CD4-positive, alpha-beta T cell (primary cell): ENCODE data around the gene FITM2. TPM values are rescaled to one million over a fixed set of nuclear protein-coding genes. Genes with fewer than 3 reads are reported as not detected.

ENCODE experiments used
- ATAC-seq: fragments of 200-7000 bp; cut with Tn5 transposase; one replicate; pipeline ENCODE4 v1.10.0; 2022; ENCODE audit warnings: mild to moderate bottlenecking; ENCODE audit not compliant: poor library complexity
- CTCF ChIA-PET: fragments of 350-600 bp; sonication (Branson Sonifier 250); formaldehyde crosslinking; loops from one replicate; lab custom pipeline; 2021; ENCODE audit warnings: antibody characterized with exemption, inconsistent platforms; lab: Charles Lee
- POLR2A ChIA-PET: fragments of 350-600 bp; sonication (Branson Sonifier 250); formaldehyde crosslinking; loops from one replicate; lab custom pipeline; 2021; ENCODE audit warnings: antibody characterized with exemption, inconsistent platforms; lab: Charles Lee
- DNase-seq, 14 experiments: peaks; one replicate each; pipeline ENCODE4 v3.0.0-alpha.2; 2013 to 2020; ENCODE audit warnings: mixed read lengths in 2 of 14
- H3K27ac ChIP-seq, 2 donors: one replicate each; pipeline versions ENCODE4 v1.5.1 to v1.7.0; 2013; ENCODE audit warnings: low read length in 2 of 2, low read depth in 1 of 2, mild to moderate bottlenecking in 1 of 2
- H3K27me3 ChIP-seq, 2 experiments: 1 replicate in 1 of 2; 2 replicates in 1 of 2; pipeline versions ENCODE4 v1.6.1 to v1.7.0; 2013; ENCODE audit warnings: low read length in 2 of 2, control low read depth in 1 of 2, mild to moderate bottlenecking in 1 of 2, moderate library complexity in 1 of 2; ENCODE audit not compliant: insufficient read depth in 2 of 2, control insufficient read depth in 1 of 2
- H3K36me3 ChIP-seq: one replicate; pipeline ENCODE4 v1.6.1; 2013; ENCODE audit warnings: low read length, control low read depth; ENCODE audit not compliant: insufficient read depth
- H3K4me1 ChIP-seq: one replicate; pipeline ENCODE4 v1.6.1; 2013; ENCODE audit warnings: low read length, control low read depth; ENCODE audit not compliant: insufficient read depth
- H3K4me3 ChIP-seq: one replicate; pipeline ENCODE4 v1.5.1; 2013; ENCODE audit warnings: mild to moderate bottlenecking, low read length, moderate library complexity
- H3K9me3 ChIP-seq, 2 experiments: 1 replicate in 1 of 2; 2 replicates in 1 of 2; pipeline versions ENCODE4 v1.6.1 to v1.7.0; 2013; ENCODE audit warnings: low read length in 2 of 2, mild to moderate bottlenecking in 2 of 2, control low read depth in 1 of 2, moderate library complexity in 1 of 2; ENCODE audit not compliant: control insufficient read depth in 1 of 2, insufficient read depth in 1 of 2
- H3K27ac Mint-ChIP-seq: one replicate; pipeline ENCODE4 v1.8.0; 2020; ENCODE audit warnings: mixed read lengths
- H3K27me3 Mint-ChIP-seq: one replicate; pipeline ENCODE4 v1.8.0; 2021; ENCODE audit warnings: mixed read lengths
- H3K36me3 Mint-ChIP-seq: one replicate; pipeline ENCODE4 v1.8.0; 2021; ENCODE audit warnings: low read depth, mixed read lengths
- H3K4me1 Mint-ChIP-seq: one replicate; pipeline ENCODE4 v1.8.0; 2021; ENCODE audit warnings: low read depth, mixed read lengths
- H3K4me3 Mint-ChIP-seq: one replicate; pipeline ENCODE4 v1.8.0; 2020; ENCODE audit warnings: mild to moderate bottlenecking, mixed read lengths
- H3K9me3 Mint-ChIP-seq: one replicate; pipeline ENCODE4 v1.8.0; 2020; ENCODE audit warnings: mixed read lengths
- CTCF ChIP-seq: fragments of 200-600 bp; IDR thresholded peaks from one replicate; pipeline ENCODE4 v1.8.0; 2022; ENCODE audit warnings: antibody characterized with exemption, mild to moderate bottlenecking
- intact Hi-C, 2 experiments: fragments of 100-400 bp; cut with DNase I in 1 of 2; cut with micrococcal nuclease in 1 of 2; formaldehyde crosslinking; loops; one replicate each; pipeline versions ENCODE4 v1.15.1 to v1.9.0; 2023 to 2025; cut with DNase I, micrococcal nuclease
- total RNA-seq, 174 experiments: library from RNA in 2 of 174; stranded (reverse) in 2 of 174; gene quantifications; one replicate each; pipeline ENCODE4 v1.2.3 and lab custom pipeline; 2021 to 2026

Gene FITM2
- total RNA-seq, 2 experiments from 2014 or later: 3.2 to 3.4 TPM

GRCh38 chr20:44309763-44310663 is 989 bp downstream of the FITM2 start:
- peak overlapping the region; percentile 95 for H3K4me3 Mint-ChIP-seq
- H3K27ac Mint-ChIP-seq: peak overlapping the region; percentile 76
- DNase-seq: peak in 1 of 14 experiments; percentile 11
- Histone ChIP-seq H3K4me1 (peaks cover 28% of the 10 kb centered on the region), H3K27me3 (no peaks in the 10 kb centered on the region), H3K36me3 (peaks cover 8% of the 10 kb centered on the region), H3K9me3 (no peaks in the 10 kb centered on the region), H3K4me3 (peak overlapping the region; percentile 99), H3K27ac (no peak overlapping the region)
- TF ChIP-seq CTCF: no peak
- peaks cover 16% of the 10 kb centered on the region for H3K36me3 Mint-ChIP-seq
- ChIA-PET CTCF (interaction anchor here (0.5 to 10.3 kb wide), 8 partner anchors 9 to 293 kb away, joined by 3 to 241 read pairs (median 4); no protein-coding TSS in a partner anchor), POLR2A (interaction anchor here (1.4 to 6.3 kb wide), 4 partner anchors 9 to 99 kb away, joined by 5 to 155 read pairs (median 14); partner anchors contain the start of gene OSER1)
- ATAC-seq: no peak
- H3K9me3 Mint-ChIP-seq: no peaks in the 10 kb centered on the region
- intact Hi-C loops: loop anchor here (2.0 to 10.0 kb wide), 8 partner anchors 77 to 855 kb away; partner anchors contain the start of genes SRSF6 (in 1 of the 2) and TTPAL (in 1 of the 2)
- no peaks in the 10 kb centered on the region for H3K27me3 Mint-ChIP-seq
- H3K4me1 Mint-ChIP-seq: peaks cover 28% of the 10 kb centered on the region

GRCh38 chr20:44306927-44307326 is 4.1 kb downstream of the FITM2 start:
- Mint-ChIP-seq H3K9me3 (no peaks in the 10 kb centered on the region), H3K4me3 (peak overlapping the region; percentile 62), H3K27me3 (no peaks in the 10 kb centered on the region), H3K4me1 (peaks cover 33% of the 10 kb centered on the region), H3K27ac (peak overlapping the region; percentile 61), H3K36me3 (peaks cover 30% of the 10 kb centered on the region)
- no peak for DNase-seq
- intact Hi-C loops: no loop called here
- no peak for ATAC-seq
- H3K9me3 ChIP-seq: no peaks in the 10 kb centered on the region
- ChIA-PET CTCF (no interaction called here), POLR2A (interaction anchor here (6.3 kb wide), 1 partner anchor 90 kb away, joined by 155 read pairs; no protein-coding TSS in a partner anchor)
- no peak for TF ChIP-seq CTCF
- H3K4me1 ChIP-seq: peaks cover 28% of the 10 kb centered on the region
- H3K27me3 ChIP-seq: no peaks in the 10 kb centered on the region
- peaks cover 8% of the 10 kb centered on the region for H3K36me3 ChIP-seq
- H3K4me3 ChIP-seq: no peak overlapping the region
- H3K27ac ChIP-seq: no peak overlapping the region

- ATAC-seq (no peak), DNase-seq (no peak)
- Mint-ChIP-seq H3K4me1 (peaks cover 12% of the 10 kb centered on the region), H3K27me3 (no peaks in the 10 kb centered on the region), H3K36me3 (peaks cover 29% of the 10 kb centered on the region), H3K9me3 (no peaks in the 10 kb centered on the region), H3K4me3 (no peak overlapping the region), H3K27ac (no peak overlapping the region)
- H3K4me3 ChIP-seq: no peak overlapping the region
- no peaks in the 10 kb centered on the region for H3K9me3 ChIP-seq
- H3K27me3 ChIP-seq: no peaks in the 10 kb centered on the region
- CTCF ChIA-PET: no interaction called here
- no peak for TF ChIP-seq CTCF
- H3K27ac ChIP-seq: no peak overlapping the region
- peaks cover 8% of the 10 kb centered on the region for H3K36me3 ChIP-seq
- intact Hi-C loops: no loop called here
- POLR2A ChIA-PET: no interaction called here
- peaks cover 9% of the 10 kb centered on the region for H3K4me1 ChIP-seq
Observed at GRCh38 chr20:44304383-44304782, 6.6 kb downstream of the FITM2 start.
